ENCODE results near the gene CYCS. TPM values are rescaled to one million over a fixed set of nuclear protein-coding genes. Genes with fewer than 3 reads are reported as not detected.

The CYCS gene
- total RNA-seq, result 21.5 and 22.8 TPM in 2 replicates

DNA sequence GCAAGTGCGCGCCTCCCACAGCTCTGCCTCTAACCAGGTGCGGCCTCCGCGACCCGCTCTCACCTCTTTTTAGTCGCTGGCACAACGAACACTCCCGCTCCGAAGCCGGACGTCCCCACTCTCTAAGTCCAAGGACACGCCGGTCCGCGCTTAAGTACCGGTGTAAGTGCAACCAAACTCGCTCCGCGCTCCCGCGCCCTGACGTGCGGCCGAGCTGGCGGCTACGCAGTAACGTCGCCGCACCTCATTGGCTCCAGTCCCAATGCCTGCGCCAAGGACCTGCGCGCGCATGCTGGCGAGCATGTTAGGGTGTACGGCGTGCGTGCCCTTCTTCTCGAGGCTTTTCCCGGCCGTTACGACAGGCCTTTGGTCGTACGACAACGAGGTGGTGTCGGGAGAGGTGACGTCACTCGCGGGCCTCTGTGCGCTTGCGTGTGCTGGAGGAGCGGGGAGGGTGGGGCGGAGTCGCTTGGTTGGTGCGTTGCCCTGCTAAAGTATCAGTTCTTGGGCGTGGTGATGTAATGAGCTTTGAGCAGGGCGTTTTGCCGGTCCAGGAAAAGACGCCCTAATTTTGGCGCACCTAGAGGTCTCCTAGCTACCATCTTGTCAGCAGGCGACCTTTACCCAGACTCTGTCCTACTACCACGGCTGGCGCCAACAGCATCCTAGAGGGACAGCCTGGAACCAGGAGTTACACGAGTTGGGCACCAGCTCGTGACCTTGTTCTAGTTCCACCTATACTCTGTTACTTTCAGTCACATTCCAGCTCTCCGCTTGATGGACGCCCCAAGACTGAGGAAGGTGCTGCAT, at the start of gene CYCS:
Gene CYCS (minus strand): TSS at position 124 of the 810 bp plus-strand sequence. CDS start 1,141 bp downstream, outside the sequence.
- H4K20me1 ChIP-seq (ENCODE audit: insufficient read depth, low read length), result peaks cover 10% of the 10 kb centered on the region
- H3K27me3 ChIP-seq (ENCODE audit: insufficient read depth, low read length), result no peaks in the 10 kb centered on the region
- peaks cover 18% of the 10 kb centered on the region for H3K4me1 ChIP-seq (ENCODE audit: insufficient read depth, low read length)
- TF ChIP-seq, protein P1, sequence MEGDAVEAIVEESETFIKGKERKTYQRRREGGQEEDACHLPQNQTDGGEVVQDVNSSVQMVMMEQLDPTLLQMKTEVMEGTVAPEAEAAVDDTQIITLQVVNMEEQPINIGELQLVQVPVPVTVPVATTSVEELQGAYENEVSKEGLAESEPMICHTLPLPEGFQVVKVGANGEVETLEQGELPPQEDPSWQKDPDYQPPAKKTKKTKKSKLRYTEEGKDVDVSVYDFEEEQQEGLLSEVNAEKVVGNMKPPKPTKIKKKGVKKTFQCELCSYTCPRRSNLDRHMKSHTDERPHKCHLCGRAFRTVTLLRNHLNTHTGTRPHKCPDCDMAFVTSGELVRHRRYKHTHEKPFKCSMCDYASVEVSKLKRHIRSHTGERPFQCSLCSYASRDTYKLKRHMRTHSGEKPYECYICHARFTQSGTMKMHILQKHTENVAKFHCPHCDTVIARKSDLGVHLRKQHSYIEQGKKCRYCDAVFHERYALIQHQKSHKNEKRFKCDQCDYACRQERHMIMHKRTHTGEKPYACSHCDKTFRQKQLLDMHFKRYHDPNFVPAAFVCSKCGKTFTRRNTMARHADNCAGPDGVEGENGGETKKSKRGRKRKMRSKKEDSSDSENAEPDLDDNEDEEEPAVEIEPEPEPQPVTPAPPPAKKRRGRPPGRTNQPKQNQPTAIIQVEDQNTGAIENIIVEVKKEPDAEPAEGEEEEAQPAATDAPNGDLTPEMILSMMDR (IDR thresholded peaks at IDR 0.05; ENCODE audit: extremely low read depth, low read depth, low read length), result no peak
- peaks cover 19% of the 10 kb centered on the region for H3K36me3 ChIP-seq (ENCODE audit: insufficient read depth, low read length)
- peak within 1 kb of the TSS; percentile 96 for H2AFZ ChIP-seq (ENCODE audit: low read length)
- no peaks in the 10 kb centered on the region for H3K9me3 ChIP-seq (ENCODE audit: low read depth, low read length)
- peak within 1 kb of the TSS; percentile 83 for H3K27ac ChIP-seq (ENCODE audit: low read depth, low read length)
- peak within 1 kb of the TSS; percentile 96 for H3K4me2 ChIP-seq (ENCODE audit: insufficient read depth, low read length)
- peak within 1 kb of the TSS; percentile 83 for H3K4me3 ChIP-seq (ENCODE audit: insufficient read depth, low read length)
- peaks cover 28% of the 10 kb centered on the region for H3K79me2 ChIP-seq (ENCODE audit: insufficient read depth, low read length)
- peak; percentile 94 for DNase-seq (ENCODE audit: insufficient read length, low spot score, missing footprints)

- Histone ChIP-seq H3K27ac (ENCODE audit: low read depth, low read length) (no peak overlapping the region), H3K27me3 (ENCODE audit: insufficient read depth, low read length) (no peaks in the 10 kb centered on the region), H3K36me3 (ENCODE audit: insufficient read depth, low read length) (no peaks in the 10 kb centered on the region), H3K9me3 (ENCODE audit: low read depth, low read length) (no peaks in the 10 kb centered on the region), H3K4me1 (ENCODE audit: insufficient read depth, low read length) (no peaks in the 10 kb centered on the region), H3K4me2 (ENCODE audit: insufficient read depth, low read length) (no peak overlapping the region), H4K20me1 (ENCODE audit: insufficient read depth, low read length) (no peaks in the 10 kb centered on the region), H2AFZ (ENCODE audit: low read length) (no peak overlapping the region), H3K79me2 (ENCODE audit: insufficient read depth, low read length) (no peaks in the 10 kb centered on the region), H3K4me3 (ENCODE audit: insufficient read depth, low read length) (no peak overlapping the region)
- no peak for DNase-seq (ENCODE audit: insufficient read length, low spot score, missing footprints)
- TF ChIP-seq, protein P1 (IDR thresholded peaks at IDR 0.05; ENCODE audit: extremely low read depth, low read depth, low read length), result no peak
Measured at GRCh38 chr7:25173184-25173583, 48.1 kb upstream of the CYCS start.

DNA sequence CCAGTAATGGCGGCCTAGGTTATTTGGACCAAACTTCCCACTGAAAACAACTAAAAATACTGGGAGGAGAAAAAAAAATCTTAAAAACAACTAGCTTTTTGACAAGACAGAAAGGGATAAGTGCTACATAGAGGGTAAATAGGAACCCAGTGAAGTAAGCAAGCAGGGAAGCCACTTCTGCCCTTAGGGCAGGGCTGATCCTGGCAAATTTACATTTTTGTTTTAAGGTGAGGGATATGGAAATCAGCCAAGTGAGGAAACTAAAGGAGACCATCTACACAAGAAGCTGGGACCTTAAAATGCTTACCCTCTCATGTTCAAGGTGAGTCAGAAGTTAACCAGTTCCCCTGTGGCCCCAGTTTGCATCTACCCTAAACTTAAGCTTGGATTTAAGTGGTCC, 46.5 kb upstream of the CYCS start:
- DNase-seq (ENCODE audit: insufficient read length, low spot score, missing footprints), result no peak
- H3K9me3 ChIP-seq (ENCODE audit: low read depth, low read length), result no peaks in the 10 kb centered on the region

GRCh38 chr7:25171071-25171470, 46.0 kb upstream of the CYCS start:
- no peaks in the 10 kb centered on the region for H4K20me1 ChIP-seq (ENCODE audit: insufficient read depth, low read length)
- TF ChIP-seq, protein P1 (IDR thresholded peaks at IDR 0.05; ENCODE audit: extremely low read depth, low read depth, low read length), result no peak
- DNase-seq (ENCODE audit: insufficient read length, low spot score, missing footprints), result no peak
- no peak overlapping the region for H3K4me3 ChIP-seq (ENCODE audit: insufficient read depth, low read length)
- no peaks in the 10 kb centered on the region for H3K36me3 ChIP-seq (ENCODE audit: insufficient read depth, low read length)
- H3K4me2 ChIP-seq (ENCODE audit: insufficient read depth, low read length), result no peak overlapping the region
- no peak overlapping the region for H2AFZ ChIP-seq (ENCODE audit: low read length)
- H3K27me3 ChIP-seq (ENCODE audit: insufficient read depth, low read length), result no peaks in the 10 kb centered on the region
- no peaks in the 10 kb centered on the region for H3K4me1 ChIP-seq (ENCODE audit: insufficient read depth, low read length)
- no peak overlapping the region for H3K27ac ChIP-seq (ENCODE audit: low read depth, low read length)
- no peaks in the 10 kb centered on the region for H3K9me3 ChIP-seq (ENCODE audit: low read depth, low read length)
- no peaks in the 10 kb centered on the region for H3K79me2 ChIP-seq (ENCODE audit: insufficient read depth, low read length)

More for the DNA sequence above, 46.5 kb upstream of the CYCS start:
- Histone ChIP-seq H3K27me3 (ENCODE audit: insufficient read depth, low read length) (no peaks in the 10 kb centered on the region), H3K4me3 (ENCODE audit: insufficient read depth, low read length) (no peak overlapping the region), H4K20me1 (ENCODE audit: insufficient read depth, low read length) (no peaks in the 10 kb centered on the region), H3K4me2 (ENCODE audit: insufficient read depth, low read length) (no peak overlapping the region), H2AFZ (ENCODE audit: low read length) (no peak overlapping the region), H3K4me1 (ENCODE audit: insufficient read depth, low read length) (no peaks in the 10 kb centered on the region), H3K27ac (ENCODE audit: low read depth, low read length) (no peak overlapping the region), H3K79me2 (ENCODE audit: insufficient read depth, low read length) (no peaks in the 10 kb centered on the region), H3K36me3 (ENCODE audit: insufficient read depth, low read length) (no peaks in the 10 kb centered on the region)
- TF ChIP-seq, protein P1 (IDR thresholded peaks at IDR 0.05; ENCODE audit: extremely low read depth, low read depth, low read length), result no peak
